H9 (cell line): ENCODE measurements around the gene KRT77. TPM values are rescaled to one million over a fixed set of nuclear protein-coding genes. Genes with fewer than 3 reads are reported as not detected.

Experiments
- DNase-seq: peaks from one replicate; pipeline ENCODE4 v3.0.0-alpha.2; 2017
- H2AFZ ChIP-seq: one replicate; pipeline ENCODE4 v1.6.1; 2013; ENCODE audit warnings: mild to moderate bottlenecking, low read length, control low read depth, moderate library complexity
- H2AK5ac ChIP-seq: 2 replicates; pipeline ENCODE4 v1.6.1; 2013; ENCODE audit warnings: low read length, control low read depth, mixed read lengths; ENCODE audit not compliant: insufficient read length
- H2BK120ac ChIP-seq: one replicate; pipeline ENCODE4 v1.6.1; 2013; ENCODE audit warnings: low read depth, mild to moderate bottlenecking, low read length, control low read depth, inconsistent platforms; ENCODE audit not compliant: poor library complexity, severe bottlenecking
- H2BK12ac ChIP-seq: 2 replicates; pipeline ENCODE4 v1.6.1; 2013; ENCODE audit warnings: low read length, control low read depth, mixed read lengths, low read depth; ENCODE audit not compliant: insufficient read length
- H2BK15ac ChIP-seq: 2 replicates; pipeline ENCODE4 v1.6.1; 2013; ENCODE audit warnings: low read depth, low read length, control low read depth
- H2BK20ac ChIP-seq: one replicate; pipeline ENCODE4 v1.6.1; 2013; ENCODE audit warnings: low read depth, mild to moderate bottlenecking, low read length, control low read depth, inconsistent platforms; ENCODE audit not compliant: poor library complexity, severe bottlenecking
- H2BK5ac ChIP-seq: 2 replicates; pipeline ENCODE4 v1.6.1; 2013; ENCODE audit warnings: low read length, control low read depth, mixed read lengths; ENCODE audit not compliant: insufficient read length
- H3K14ac ChIP-seq: 2 replicates; pipeline ENCODE4 v1.6.1; 2013; ENCODE audit warnings: low read length, control low read depth; ENCODE audit not compliant: insufficient read depth
- H3K18ac ChIP-seq: 2 replicates; pipeline ENCODE4 v1.6.1; 2013; ENCODE audit warnings: low read depth, mild to moderate bottlenecking, mixed read lengths, low read length, control low read depth; ENCODE audit not compliant: insufficient read length
- H3K23ac ChIP-seq: 2 replicates; pipeline ENCODE4 v1.6.1; 2013; ENCODE audit warnings: low read length, control low read depth, mixed read lengths, low read depth; ENCODE audit not compliant: insufficient read length
- H3K23me2 ChIP-seq: 2 replicates; pipeline ENCODE4 v1.6.1; 2013; ENCODE audit warnings: low read depth, mild to moderate bottlenecking, mixed read lengths, low read length, control low read depth; ENCODE audit not compliant: insufficient read length, poor library complexity, severe bottlenecking
- H3K27ac ChIP-seq: 2 replicates; pipeline ENCODE4 v1.5.1; 2013; ENCODE audit warnings: low read length, control low read depth, mixed read lengths, low read depth; ENCODE audit not compliant: insufficient read length
- H3K27me3 ChIP-seq: 2 replicates; pipeline ENCODE4 v1.6.1; 2013; ENCODE audit warnings: low read length, control low read depth, inconsistent platforms; ENCODE audit not compliant: insufficient read depth
- H3K4ac ChIP-seq: 2 replicates; pipeline ENCODE4 v1.6.1; 2013; ENCODE audit warnings: low read depth, mild to moderate bottlenecking, control low read depth, inconsistent platforms, low read length, moderate library complexity
- H3K4me1 ChIP-seq: 2 replicates; pipeline ENCODE4 v1.6.1; 2013; ENCODE audit warnings: low read length, control low read depth, inconsistent platforms; ENCODE audit not compliant: insufficient read depth
- H3K4me2 ChIP-seq: 2 replicates; pipeline ENCODE4 v1.6.1; 2013; ENCODE audit warnings: low read length, control low read depth, mixed read lengths; ENCODE audit not compliant: insufficient read length, insufficient read depth
- H3K56ac ChIP-seq: 2 replicates; pipeline ENCODE4 v1.6.1; 2013; ENCODE audit warnings: low read depth, mild to moderate bottlenecking, mixed read lengths, low read length, control low read depth; ENCODE audit not compliant: insufficient read length
- H3K79me1 ChIP-seq: 2 replicates; pipeline ENCODE4 v1.6.1; 2013; ENCODE audit warnings: low read depth, mild to moderate bottlenecking, moderate library complexity, low read length, control low read depth, inconsistent platforms; ENCODE audit not compliant: insufficient read depth, poor library complexity, severe bottlenecking
- H3K79me2 ChIP-seq: 2 replicates; pipeline ENCODE4 v1.6.1; 2013; ENCODE audit warnings: low read length, control low read depth, inconsistent platforms; ENCODE audit not compliant: insufficient read depth
- H3K9ac ChIP-seq: 2 replicates; pipeline ENCODE4 v1.6.1; 2013; ENCODE audit warnings: low read length, control low read depth, mixed read lengths; ENCODE audit not compliant: insufficient read length; ENCODE audit errors: extremely low read depth
- H3K9me3 ChIP-seq: one replicate; pipeline ENCODE4 v1.6.1; 2013; ENCODE audit warnings: low read depth, low read length, inconsistent platforms; ENCODE audit not compliant: control insufficient read depth
- H3T11ph ChIP-seq: one replicate; pipeline ENCODE4 v1.6.1; 2013; ENCODE audit warnings: mild to moderate bottlenecking, low read length, control low read depth, inconsistent platforms
- H4K20me1 ChIP-seq: one replicate; pipeline ENCODE4 v1.6.1; 2013; ENCODE audit not compliant: control insufficient read depth, insufficient read length, insufficient read depth
- H4K5ac ChIP-seq: 2 replicates; pipeline ENCODE4 v1.6.1; 2013; ENCODE audit warnings: low read depth, mild to moderate bottlenecking, mixed read lengths, low read length, control low read depth; ENCODE audit not compliant: insufficient read length
- H4K8ac ChIP-seq: replicated peaks from 2 replicates; pipeline ENCODE4 v1.6.1; 2013; ENCODE audit warnings: low read length, control low read depth, mixed read lengths, low read depth; ENCODE audit not compliant: insufficient read length
- H4K91ac ChIP-seq: 2 replicates; pipeline ENCODE4 v1.6.1; 2013; ENCODE audit warnings: low read depth, mild to moderate bottlenecking, moderate library complexity, mixed read lengths, low read length, control low read depth; ENCODE audit not compliant: insufficient read length
- H3K27ac Mint-ChIP-seq, 3 experiments: 2 replicates in 2 of 3; 3 replicates in 1 of 3; pipeline ENCODE4 v1.8.0; 2020 to 2021; ENCODE audit warnings: mixed read lengths in 3 of 3, mild to moderate bottlenecking in 1 of 3, moderate library complexity in 1 of 3
- H3K27me3 Mint-ChIP-seq: 2 replicates; pipeline ENCODE4 v1.8.0; 2021; ENCODE audit warnings: low read depth, mild to moderate bottlenecking, moderate library complexity, mixed read lengths
- H3K36me3 Mint-ChIP-seq, 3 experiments: 2 replicates in 2 of 3; 3 replicates in 1 of 3; pipeline ENCODE4 v1.8.0; 2020 to 2021; ENCODE audit warnings: low read depth in 3 of 3, mixed read lengths in 3 of 3; ENCODE audit not compliant: insufficient read depth in 1 of 3
- H3K4me1 Mint-ChIP-seq, 2 experiments: 2 replicates each; pipeline ENCODE4 v1.8.0; 2020; ENCODE audit warnings: mixed read lengths in 2 of 2
- H3K4me3 Mint-ChIP-seq, 2 experiments: 2 replicates in 1 of 2; 3 replicates in 1 of 2; pipeline ENCODE4 v1.8.0; 2020 to 2021; ENCODE audit warnings: mild to moderate bottlenecking in 2 of 2, mixed read lengths in 2 of 2, moderate library complexity in 1 of 2
- H3K9me3 Mint-ChIP-seq, 2 experiments: 2 replicates in 1 of 2; 3 replicates in 1 of 2; pipeline ENCODE4 v1.8.0; 2020; ENCODE audit warnings: mild to moderate bottlenecking in 2 of 2, mixed read lengths in 2 of 2, moderate library complexity in 1 of 2
- CTCF ChIP-seq: fragments of 200-600 bp; sonication (generic); conservative IDR thresholded peaks from 3 replicates; pipeline ENCODE4 v1.8.0; 2021; ENCODE audit warnings: antibody characterized with exemption, mild to moderate bottlenecking
- WGBS: extraction: QIAGEN DNeasy Blood & Tissue Kit; methylation state at CpG from one replicate; pipeline ENCODE4 v1.1.7; 2013; ENCODE audit warnings: missing lambda C conversion rate, low lambda C conversion rate, mixed read lengths; ENCODE audit not compliant: insufficient read length; ENCODE audit errors: extremely low coverage; 5-methylcytosine and 5-hydroxymethylcytosine counted together
- total RNA-seq: library from RNA; stranded (reverse); gene quantifications from 2 replicates; pipeline ENCODE4 v1.2.1, GENCODE V29; 2021

Gene KRT77
- total RNA-seq, 1 experiment from 2014 or later: not detected

DNA sequence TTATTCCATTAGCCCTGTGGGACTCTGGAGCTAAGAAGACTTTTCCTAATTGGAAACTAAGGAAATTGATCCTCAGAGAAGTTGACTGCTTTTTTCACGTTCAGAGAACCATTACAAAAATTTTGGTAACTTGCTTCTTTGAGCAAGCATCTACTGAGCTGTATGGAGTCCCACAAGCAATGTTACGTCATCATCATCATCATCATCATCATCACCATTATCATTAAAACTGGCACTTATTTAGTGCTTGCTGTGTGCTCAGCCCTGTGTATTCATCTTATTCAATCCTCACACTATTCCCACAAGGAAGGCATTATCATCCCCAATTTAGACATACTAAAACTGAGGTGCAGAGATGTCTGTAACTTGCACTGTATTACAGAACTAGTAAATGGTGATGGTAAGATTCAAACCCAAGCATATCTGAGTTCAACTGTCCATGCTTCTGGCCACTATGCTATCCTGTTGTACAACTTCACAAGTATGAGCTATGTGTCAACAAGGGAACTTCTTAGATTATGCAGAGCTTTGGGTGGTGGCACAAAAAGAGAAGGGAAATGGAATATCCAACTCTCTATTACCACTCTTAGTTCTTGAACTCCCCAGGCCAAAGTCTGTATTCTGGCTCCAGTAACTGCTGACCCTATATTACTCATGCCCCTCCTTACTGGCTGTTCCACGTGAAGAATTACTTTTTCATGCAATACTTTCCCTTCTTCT lies 29.5 kb downstream of the KRT77 start:
- no CpG with 5 or more reads among the region's 3 CpGs for WGBS
- H3K27ac Mint-ChIP-seq: no peak overlapping the region

More for the DNA sequence above, 29.5 kb downstream of the KRT77 start:
- Histone ChIP-seq H3K4ac (no peak overlapping the region), H3K79me2 (no peaks in the 10 kb centered on the region), H3K23ac (no peak overlapping the region), H3K23me2 (no peaks in the 10 kb centered on the region), H3T11ph (no peak overlapping the region), H2BK12ac (no peak overlapping the region), H3K18ac (no peak overlapping the region), H3K56ac (no peak overlapping the region), H2BK5ac (no peak overlapping the region), H3K4me2 (no peak overlapping the region), H2BK20ac (no peak overlapping the region), H4K91ac (no peak overlapping the region), H2BK15ac (no peak overlapping the region), H2AFZ (no peak overlapping the region), H3K27ac (no peak overlapping the region), H4K5ac (no peak overlapping the region), H4K8ac (no peak overlapping the region), H3K4me1 (no peaks in the 10 kb centered on the region), H4K20me1 (no peaks in the 10 kb centered on the region), H3K9ac (no peak overlapping the region), H2BK120ac (no peak overlapping the region), H3K79me1 (no peaks in the 10 kb centered on the region), H2AK5ac (no peak overlapping the region), H3K9me3 (no peaks in the 10 kb centered on the region), H3K14ac (no peak overlapping the region), H3K27me3 (no peaks in the 10 kb centered on the region)
- no peaks in the 10 kb centered on the region for H3K36me3 Mint-ChIP-seq
- H3K27me3 Mint-ChIP-seq: peaks cover 12% of the 10 kb centered on the region
- no peak for DNase-seq
- TF ChIP-seq CTCF: no peak
- no peak overlapping the region for H3K4me3 Mint-ChIP-seq
- no peaks in the 10 kb centered on the region for H3K4me1 Mint-ChIP-seq
- no peaks in the 10 kb centered on the region for H3K9me3 Mint-ChIP-seq
